Thymus (tissue), 11 donors: ENCODE data around the gene DZIP3. TPM values are rescaled to one million over a fixed set of nuclear protein-coding genes. Genes with fewer than 3 reads are reported as not detected.
"Not testable (repeated sequence)": the region's sequence is repeated elsewhere in the genome, so short reads cannot be mapped to it uniquely, and the experiment has no call there.

Experiments used
- DNase-seq, 9 donors: peaks; one replicate each; pipeline ENCODE4 v3.0.0-alpha.2; 2013; ENCODE audit warnings: low spot score in 9 of 9, low read depth in 6 of 9, missing footprints in 1 of 9
- H3K27ac ChIP-seq, 2 donors: one replicate each; pipeline ENCODE4 v1.5.1; 2013; ENCODE audit warnings: control low read depth in 1 of 2, low read depth in 1 of 2, low read length in 1 of 2, mild to moderate bottlenecking in 1 of 2, moderate library complexity in 1 of 2
- H3K27me3 ChIP-seq, 2 donors: one replicate each; pipeline ENCODE4 v1.5.1; 2013; ENCODE audit warnings: low read length in 1 of 2; ENCODE audit not compliant: control insufficient read depth in 2 of 2, insufficient read depth in 1 of 2
- H3K36me3 ChIP-seq, 2 donors: one replicate each; pipeline ENCODE4 v1.5.1; 2013; ENCODE audit warnings: low read length in 1 of 2, mild to moderate bottlenecking in 1 of 2, moderate library complexity in 1 of 2; ENCODE audit not compliant: control insufficient read depth in 2 of 2, insufficient read depth in 2 of 2
- H3K4me1 ChIP-seq, 2 donors: one replicate each; pipeline ENCODE4 v1.5.1; 2013; ENCODE audit warnings: low read length in 2 of 2; ENCODE audit not compliant: control insufficient read depth in 2 of 2, insufficient read depth in 2 of 2
- H3K4me3 ChIP-seq, 2 donors: one replicate each; pipeline ENCODE4 v1.5.1; 2013; ENCODE audit warnings: low read length in 2 of 2, control low read depth in 1 of 2, mild to moderate bottlenecking in 1 of 2
- H3K9me3 ChIP-seq, 2 donors: one replicate each; pipeline ENCODE4 v1.5.1; 2013; ENCODE audit warnings: low read length in 1 of 2, mild to moderate bottlenecking in 1 of 2; ENCODE audit not compliant: control insufficient read depth in 2 of 2, insufficient read depth in 1 of 2
- WGBS: extraction: QIAGEN DNeasy Blood & Tissue Kit; methylation state at CpG from one replicate; pipeline ENCODE4 v1.1.7; 2013; 5-methylcytosine and 5-hydroxymethylcytosine counted together
- polyA plus RNA-seq: library from polyadenylated mRNA; stranded (reverse); fragments of 200-250 nt; gene quantifications from one replicate; pipeline ENCODE4 v1.2.3, GENCODE V29; 2013
- total RNA-seq: library from RNA; stranded (reverse); fragments of 120-200 nt; gene quantifications from one replicate; pipeline ENCODE4 v1.2.4, GENCODE V29; 2013
- donor health status: healthy.

DZIP3 gene
- total and polyA plus RNA-seq, 2 donors: 12.7 to 13.4 TPM

GRCh38 chr3:108608750-108609149 lies 19.2 kb downstream of the DZIP3 start:
- H3K9me3 ChIP-seq: no peaks in the 10 kb centered on the region
- no peak overlapping the region for H3K27ac ChIP-seq
- H3K4me1 ChIP-seq: peaks cover 0 to 4% of the 10 kb centered on the region in 2 donors
- H3K27me3 ChIP-seq: no peaks in the 10 kb centered on the region
- peaks cover 0 to 3% of the 10 kb centered on the region in 2 donors for H3K36me3 ChIP-seq
- DNase-seq: no peak
- 100% methylated on average over 4 of the region's 4 CpGs for WGBS
- no peak overlapping the region for H3K4me3 ChIP-seq

DNA sequence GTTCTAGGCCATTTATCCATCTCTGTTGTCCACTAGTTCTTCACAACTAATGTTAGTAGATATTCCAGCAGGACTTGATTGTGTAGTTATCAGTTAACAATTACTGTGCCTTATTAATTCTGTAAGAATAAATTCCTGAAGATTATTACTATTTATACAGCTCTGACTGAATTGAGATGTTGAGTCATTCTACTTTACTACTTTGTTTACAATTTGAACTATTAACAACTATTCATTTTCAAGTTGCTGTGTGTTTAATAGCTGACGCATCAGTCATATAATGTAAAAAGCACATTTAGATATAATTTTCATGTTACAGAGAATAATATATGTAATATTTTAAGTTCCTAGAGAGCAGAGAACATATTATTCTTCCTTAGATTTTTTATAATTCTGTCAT lies 21.1 kb downstream of the DZIP3 start:
- WGBS: over 99% methylated on average over 1 of the region's 1 CpG
- no peak for DNase-seq
- no peaks in the 10 kb centered on the region for H3K9me3 ChIP-seq
- H3K27me3 ChIP-seq: no peaks in the 10 kb centered on the region
- H3K4me3 ChIP-seq: no peak overlapping the region
- peaks cover 0 to 3% of the 10 kb centered on the region in 2 donors for H3K36me3 ChIP-seq
- no peaks in the 10 kb centered on the region for H3K4me1 ChIP-seq
- H3K27ac ChIP-seq: no peak overlapping the region

DNA sequence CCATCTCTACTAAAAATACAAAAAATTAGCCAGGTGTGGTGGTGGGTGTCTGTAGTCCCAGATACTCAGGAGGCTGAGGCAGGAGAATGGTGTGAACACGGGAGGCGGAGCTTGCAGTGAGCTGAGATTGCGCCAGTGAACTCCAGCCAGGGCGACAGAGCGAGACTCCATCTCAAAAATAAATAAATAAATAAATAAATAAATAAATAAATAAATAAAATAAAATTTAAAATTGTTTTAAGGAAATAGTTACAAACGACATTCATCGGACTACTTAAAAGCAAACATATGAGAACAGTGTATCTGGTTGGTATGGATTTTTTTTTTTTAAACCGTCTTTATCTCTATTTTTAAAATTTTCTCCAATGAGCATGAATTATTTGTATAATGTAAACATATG lies 26.6 kb downstream of the DZIP3 start:
- not testable (repeated sequence) for H3K27ac ChIP-seq, H3K4me3 ChIP-seq, DNase-seq, H3K4me1 ChIP-seq, H3K36me3 ChIP-seq, H3K27me3 ChIP-seq, H3K9me3 ChIP-seq
- 98% methylated on average over 8 of the region's 8 CpGs for WGBS

DNA sequence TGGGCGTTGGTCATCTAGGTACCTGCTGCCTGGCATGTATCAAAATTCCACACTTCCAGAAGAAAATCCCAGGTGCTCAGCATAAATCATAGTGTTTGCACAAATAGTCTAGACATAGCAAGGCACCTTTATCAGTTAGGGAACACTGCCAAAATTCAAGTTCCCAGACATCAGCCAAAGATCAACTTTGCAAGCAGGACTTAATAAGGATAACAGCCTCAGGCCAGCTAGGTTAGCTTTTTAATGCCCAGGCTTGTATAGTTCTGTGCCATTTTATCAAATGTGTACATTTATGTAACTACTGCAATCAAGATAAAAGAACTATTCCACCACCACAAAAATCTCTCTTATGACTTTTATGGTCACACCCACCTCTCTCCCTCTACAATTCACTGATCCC lies 30.7 kb downstream of the DZIP3 start:
- Histone ChIP-seq H3K4me3 (no peak overlapping the region), H3K9me3 (no peaks in the 10 kb centered on the region), H3K27ac (no peak overlapping the region), H3K36me3 (peaks cover 0 to 7% of the 10 kb centered on the region in 2 donors), H3K27me3 (no peaks in the 10 kb centered on the region), H3K4me1 (no peaks in the 10 kb centered on the region)
- 100% methylated on average over 1 of the region's 1 CpG for WGBS
- no peak for DNase-seq

DNA sequence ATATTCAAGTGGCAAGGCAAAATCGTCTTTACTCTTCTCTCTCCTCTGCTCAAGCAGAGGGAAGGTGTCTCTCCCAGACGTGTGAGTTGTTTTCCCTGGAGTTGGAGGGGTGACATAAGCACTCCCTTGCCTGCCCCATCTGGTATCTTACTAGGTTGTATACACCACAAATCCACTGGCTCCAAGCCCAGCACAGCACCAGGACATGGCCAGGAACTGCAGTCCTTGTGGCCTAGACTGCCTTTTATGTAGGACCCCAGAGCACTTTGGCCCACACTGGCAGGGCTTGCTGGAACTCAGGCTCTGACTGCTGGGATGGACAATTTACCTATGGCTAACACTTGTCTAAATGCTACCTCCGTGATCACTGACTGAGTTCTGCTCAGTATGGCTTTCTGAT lies 34.0 kb downstream of the DZIP3 start:
- H3K27ac ChIP-seq: no peak overlapping the region
- H3K9me3 ChIP-seq: no peaks in the 10 kb centered on the region
- H3K4me1 ChIP-seq: no peaks in the 10 kb centered on the region
- H3K4me3 ChIP-seq: no peak overlapping the region
- H3K36me3 ChIP-seq: peaks cover 4 to 7% of the 10 kb centered on the region in 2 donors
- no peaks in the 10 kb centered on the region for H3K27me3 ChIP-seq
- no peak for DNase-seq
- 96% methylated on average over 3 of the region's 3 CpGs for WGBS

GRCh38 chr3:108629974-108630373 lies 40.5 kb downstream of the DZIP3 start:
- peaks cover 0 to 7% of the 10 kb centered on the region in 2 donors for H3K36me3 ChIP-seq
- H3K27ac ChIP-seq: no peak overlapping the region
- H3K27me3 ChIP-seq: no peaks in the 10 kb centered on the region
- H3K4me1 ChIP-seq: no peaks in the 10 kb centered on the region
- 97% methylated on average over 1 of the region's 1 CpG for WGBS
- DNase-seq: no peak
- H3K4me3 ChIP-seq: no peak overlapping the region
- H3K9me3 ChIP-seq: no peaks in the 10 kb centered on the region

GRCh38 chr3:108642526-108642925 lies 53.0 kb downstream of the DZIP3 start:
- Histone ChIP-seq H3K27me3 (no peaks in the 10 kb centered on the region), H3K4me1 (no peaks in the 10 kb centered on the region), H3K9me3 (no peaks in the 10 kb centered on the region), H3K36me3 (no peaks in the 10 kb centered on the region), H3K4me3 (no peak overlapping the region), H3K27ac (no peak overlapping the region)
- no peak for DNase-seq
- WGBS: 96% methylated on average over 3 of the region's 3 CpGs

DNA sequence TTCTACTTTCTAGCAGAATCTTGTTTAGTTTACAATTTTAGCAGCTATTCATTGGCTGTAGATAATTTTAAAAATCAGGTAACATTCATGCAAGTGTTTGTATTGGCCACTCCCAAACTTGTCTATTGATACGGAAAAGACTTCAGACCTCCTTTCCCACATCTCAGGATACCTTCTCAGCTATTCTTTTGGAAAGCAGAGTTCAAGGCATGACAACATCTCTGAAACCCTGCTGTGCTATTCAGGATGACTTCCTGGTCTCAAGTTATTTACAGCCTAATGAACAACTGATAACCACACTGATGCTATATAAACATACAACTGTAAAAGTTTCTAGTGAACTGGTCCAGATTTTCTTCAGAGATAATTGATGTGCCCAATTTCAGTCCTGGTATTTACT lies 55.8 kb downstream of the DZIP3 start:
- Histone ChIP-seq H3K4me3 (no peak overlapping the region), H3K9me3 (no peaks in the 10 kb centered on the region), H3K36me3 (no peaks in the 10 kb centered on the region), H3K27me3 (no peaks in the 10 kb centered on the region), H3K27ac (no peak overlapping the region), H3K4me1 (no peaks in the 10 kb centered on the region)
- 97% methylated on average over 1 of the region's 1 CpG for WGBS
- DNase-seq: no peak

- not testable (repeated sequence) for H3K36me3 ChIP-seq, H3K27ac ChIP-seq, H3K4me1 ChIP-seq, H3K4me3 ChIP-seq, DNase-seq, H3K27me3 ChIP-seq
- peaks cover 3 to 11% of the 10 kb centered on the region in 2 donors for H3K9me3 ChIP-seq
- WGBS: 98% methylated on average over 15 of the region's 15 CpGs
These were observed 66.1 kb downstream of the DZIP3 start for GRCh38 chr3:108655664-108656063.

GRCh38 chr3:108661699-108662098 lies 72.2 kb downstream of the DZIP3 start:
- H3K9me3 ChIP-seq: no peaks in the 10 kb centered on the region
- 91% methylated on average over 2 of the region's 2 CpGs for whole genome bisulfite sequencing
- no peaks in the 10 kb centered on the region for H3K27me3 ChIP-seq
- no peak for DNase-seq
- no peak overlapping the region for H3K27ac ChIP-seq
- no peaks in the 10 kb centered on the region for H3K36me3 ChIP-seq
- H3K4me1 ChIP-seq: peaks cover 3 to 7% of the 10 kb centered on the region in 2 donors
- H3K4me3 ChIP-seq: no peak overlapping the region
